HG03575 (cell line): ENCODE results near the gene GOLGA8O.
"Not testable (repeated sequence)": the region's sequence is repeated elsewhere in the genome, so short reads cannot be mapped to it uniquely, and the experiment has no call there.

Experiments used
- ATAC-seq: cut with Tn5 transposase; IDR thresholded peaks from one replicate; pipeline ENCODE4 v1.9.1; 2021; ENCODE audit not compliant: unreplicated experiment, insufficient number of reproducible peaks, low FRiP score; ENCODE audit errors: extremely low read depth

The GOLGA8O gene, protein sequence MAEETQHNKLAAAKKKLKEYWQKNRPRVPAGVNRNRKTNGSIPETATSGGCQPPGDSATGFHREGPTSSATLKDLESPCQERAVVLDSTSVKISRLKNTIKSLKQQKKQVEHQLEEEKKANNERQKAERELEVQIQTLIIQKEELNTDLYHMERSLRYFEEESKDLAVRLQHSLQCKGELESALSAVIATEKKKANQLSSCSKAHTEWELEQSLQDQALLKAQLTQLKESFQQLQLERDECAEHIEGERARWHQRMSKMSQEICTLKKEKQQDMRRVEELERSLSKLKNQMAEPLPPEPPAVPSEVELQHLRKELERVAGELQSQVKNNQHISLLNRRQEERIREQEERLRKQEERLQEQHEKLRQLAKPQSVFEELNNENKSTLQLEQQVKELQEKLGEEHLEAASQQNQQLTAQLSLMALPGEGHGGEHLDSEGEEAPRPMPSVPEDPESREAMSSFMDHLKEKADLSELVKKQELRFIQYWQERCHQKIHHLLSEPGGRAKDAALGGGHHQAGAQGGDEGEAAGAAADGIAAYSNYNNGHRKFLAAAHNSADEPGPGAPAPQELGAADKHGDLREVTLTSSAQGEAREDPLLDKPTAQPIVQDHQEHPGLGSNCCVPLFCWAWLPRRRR

DNA sequence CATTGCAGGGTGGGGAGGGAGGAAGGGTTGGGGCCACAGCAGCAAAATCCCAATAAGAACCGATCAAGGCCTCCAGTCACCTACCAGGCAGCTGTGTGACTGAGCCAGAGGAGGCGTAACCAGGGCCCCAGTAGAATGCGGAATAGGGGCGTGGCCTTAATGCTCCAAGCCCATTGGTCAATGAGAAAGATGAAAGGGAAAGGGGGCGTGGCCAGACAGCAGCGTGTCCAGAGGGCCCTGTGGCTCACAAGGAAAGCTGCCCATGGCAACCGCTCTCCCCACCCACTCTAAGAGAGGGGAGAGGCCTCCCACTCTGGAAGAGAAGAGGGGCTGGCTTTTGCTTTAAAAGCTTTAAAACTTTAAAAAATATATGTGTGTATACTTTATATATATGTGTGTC is at the start of gene GOLGA8O:
Gene GOLGA8O, minus strand, starts transcription at position 101 of the 400 bp plus-strand sequence. Its CDS starts 98 bp downstream, at position 3.
- not testable (repeated sequence) for ATAC-seq

DNA sequence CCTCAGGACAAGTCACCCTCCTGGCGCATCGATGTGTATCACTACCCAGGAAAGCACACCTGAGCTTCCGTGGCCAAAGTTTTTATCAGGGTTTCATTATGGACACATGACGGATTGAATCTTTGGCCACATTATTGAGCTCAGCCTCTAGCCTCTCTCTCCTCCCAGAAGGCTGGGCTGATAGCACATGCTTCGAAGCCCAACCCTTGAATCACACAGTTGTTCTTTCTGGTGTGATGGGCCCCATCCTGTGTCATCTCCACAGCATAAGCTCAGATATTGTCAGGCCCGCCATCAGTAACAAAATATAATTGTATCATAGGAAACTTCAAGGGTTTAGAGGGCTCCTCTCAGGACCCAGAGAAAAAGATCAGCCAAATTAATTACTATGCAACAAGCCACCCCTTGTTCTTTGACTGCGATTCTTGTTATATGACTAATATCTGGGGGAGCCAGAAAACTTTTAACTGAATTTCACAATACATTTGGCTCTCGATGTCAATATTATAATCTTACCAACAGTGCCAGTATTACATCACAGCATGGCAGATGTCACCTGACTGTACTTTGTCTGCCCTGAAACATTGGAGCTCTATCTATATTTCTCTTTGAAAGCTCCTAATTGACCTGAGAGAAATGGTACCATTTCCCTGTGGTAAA is 48.8 kb upstream of the GOLGA8O start:
- ATAC-seq = not testable (repeated sequence)

DNA sequence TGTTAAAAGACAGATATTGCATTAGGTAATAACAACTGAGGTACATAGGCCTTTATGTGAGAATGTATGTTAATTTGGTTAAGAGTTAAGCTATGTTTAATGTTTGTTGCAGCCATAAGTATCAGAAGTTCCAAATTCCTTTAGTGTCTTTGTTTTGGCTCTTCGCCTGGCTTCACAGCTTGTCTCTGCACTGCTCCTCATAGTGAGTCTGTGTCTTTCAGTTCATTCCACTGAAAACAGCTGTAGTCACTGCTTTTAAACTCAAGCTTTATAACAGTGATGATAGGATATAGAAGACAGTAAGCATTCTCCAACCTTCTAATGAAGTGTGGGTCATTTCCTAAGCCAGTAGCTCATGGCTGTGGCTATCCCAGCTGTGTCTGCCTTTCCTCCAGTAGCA is 47.5 kb upstream of the GOLGA8O start:
- not testable (repeated sequence) for ATAC-seq

DNA sequence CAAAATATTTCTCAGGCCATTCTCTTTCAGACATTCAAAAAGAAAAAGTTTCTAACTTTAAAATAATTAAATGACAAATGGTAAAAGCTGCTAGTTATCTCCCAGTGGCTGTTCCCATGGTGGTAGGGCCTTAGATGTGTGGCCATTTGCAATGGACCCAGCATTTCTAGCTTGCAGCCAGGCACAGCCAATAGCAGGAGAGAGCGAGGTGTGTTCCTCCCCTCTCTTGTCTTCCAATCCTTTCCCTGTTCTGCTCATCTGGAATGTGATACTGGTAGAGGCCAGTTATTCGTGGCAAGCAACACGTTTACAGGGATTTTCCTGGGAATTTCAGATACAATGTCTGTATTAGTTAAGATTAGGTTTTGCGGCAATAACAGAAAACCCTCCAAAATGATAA is 37.3 kb upstream of the GOLGA8O start:
- not testable (repeated sequence) for ATAC-seq

DNA sequence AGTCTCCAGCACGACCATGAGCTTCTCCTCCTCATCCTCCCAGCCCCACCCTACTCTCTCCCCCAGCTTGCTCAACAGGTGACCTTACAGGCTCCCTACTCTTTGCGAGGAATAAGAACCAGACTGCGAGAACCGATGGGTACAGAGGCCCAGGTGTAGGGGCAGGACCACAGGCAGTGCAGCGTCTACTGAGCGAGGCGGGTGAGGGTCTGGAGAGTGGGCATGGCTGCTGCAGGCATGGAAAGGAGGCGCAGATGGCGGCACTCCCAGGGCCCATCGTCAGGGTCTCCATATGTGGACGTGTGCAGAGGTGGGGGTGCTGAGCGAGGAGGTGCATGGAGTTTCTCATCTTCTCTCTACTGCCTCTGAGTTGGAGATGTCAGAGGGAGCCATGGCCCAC is 31.0 kb upstream of the GOLGA8O start:
- not testable (repeated sequence) for ATAC-seq

DNA sequence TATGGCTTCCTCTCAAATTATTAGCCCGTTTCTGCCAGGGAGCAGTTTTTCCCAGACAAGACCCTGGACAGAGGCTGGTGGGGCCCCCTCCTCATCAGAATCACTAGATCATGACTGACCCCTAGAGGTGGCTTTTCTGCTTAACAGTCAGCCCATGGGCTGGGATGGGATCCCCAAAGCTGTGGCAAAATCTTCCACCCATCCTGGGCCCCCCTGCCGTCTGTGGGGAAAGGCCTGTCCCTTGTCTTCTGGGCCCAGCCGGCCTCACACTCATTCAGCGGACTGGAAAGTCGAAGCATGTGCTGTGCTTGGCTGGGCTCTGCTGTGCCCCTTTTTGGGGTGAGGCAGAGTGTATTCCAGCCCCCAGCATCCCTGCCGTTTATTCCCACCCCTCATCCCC is 27.9 kb upstream of the GOLGA8O start:
- ATAC-seq = not testable (repeated sequence)

DNA sequence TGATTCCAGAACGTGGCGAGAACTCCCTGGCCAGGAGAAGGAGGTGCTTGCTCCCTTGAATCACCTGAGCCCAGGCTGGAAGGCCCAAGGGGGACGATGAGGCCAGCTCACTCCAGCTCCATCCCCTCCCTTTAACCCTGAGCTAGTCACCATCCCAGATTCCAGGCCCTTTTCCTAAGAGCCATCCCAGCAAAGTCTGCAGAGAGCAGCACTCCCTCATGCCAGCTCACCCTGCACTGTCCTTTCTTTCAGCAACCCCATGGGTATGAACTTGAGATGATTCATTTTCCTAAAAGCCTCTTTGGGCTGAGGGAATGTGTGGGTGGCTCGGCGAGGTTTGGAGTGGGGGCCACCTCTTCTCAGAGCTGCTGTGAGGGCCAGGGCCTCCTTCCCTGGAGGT is 26.2 kb upstream of the GOLGA8O start:
- ATAC-seq = not testable (repeated sequence)

DNA sequence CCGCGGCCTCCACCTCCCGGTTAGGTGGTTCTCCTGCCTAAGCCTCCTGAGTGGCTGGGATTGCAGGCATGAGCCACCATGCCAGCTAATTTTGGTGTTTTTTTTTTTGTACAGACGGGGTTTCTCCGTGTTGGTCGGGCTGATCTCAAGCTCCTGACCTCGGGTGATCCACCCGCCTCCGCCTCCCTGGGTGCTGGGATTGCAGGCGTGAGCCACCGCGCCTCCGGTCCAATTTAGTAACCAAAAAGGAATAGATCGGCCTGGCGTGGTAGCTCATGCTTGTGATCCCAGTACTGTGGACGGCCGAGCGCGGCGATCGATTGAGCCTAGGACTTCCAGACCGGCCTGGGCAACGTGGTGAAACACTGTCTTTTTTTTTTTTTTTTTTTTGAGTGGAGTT is 12.6 kb upstream of the GOLGA8O start:
- ATAC-seq = not testable (repeated sequence)

DNA sequence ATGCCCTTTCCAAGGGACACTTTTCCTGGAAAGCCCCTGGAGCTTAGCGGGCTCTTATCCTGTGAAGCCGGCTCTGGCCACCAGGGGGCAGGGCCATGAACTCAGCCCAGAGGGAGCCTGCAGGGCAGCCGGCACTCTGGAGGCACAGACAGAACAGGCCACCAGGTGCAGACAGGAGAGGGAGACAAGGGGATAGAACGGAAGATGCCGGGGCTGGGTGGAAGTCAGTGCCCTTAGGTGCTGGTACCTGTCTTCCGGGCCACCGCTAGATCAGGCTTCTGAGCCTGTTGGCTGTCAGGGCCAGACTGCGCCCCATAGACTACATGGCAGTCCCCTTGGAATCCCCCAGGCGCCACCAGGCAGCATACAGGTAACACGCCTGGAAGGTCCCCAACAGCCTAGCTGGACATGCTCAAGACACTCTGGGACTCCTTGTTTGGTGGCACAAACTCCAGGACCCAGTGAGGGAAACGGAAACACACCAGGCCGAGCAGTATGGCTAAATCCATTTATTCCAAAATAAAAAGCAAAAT is 14.9 kb downstream of the GOLGA8O start:
- not testable (repeated sequence) for ATAC-seq

DNA sequence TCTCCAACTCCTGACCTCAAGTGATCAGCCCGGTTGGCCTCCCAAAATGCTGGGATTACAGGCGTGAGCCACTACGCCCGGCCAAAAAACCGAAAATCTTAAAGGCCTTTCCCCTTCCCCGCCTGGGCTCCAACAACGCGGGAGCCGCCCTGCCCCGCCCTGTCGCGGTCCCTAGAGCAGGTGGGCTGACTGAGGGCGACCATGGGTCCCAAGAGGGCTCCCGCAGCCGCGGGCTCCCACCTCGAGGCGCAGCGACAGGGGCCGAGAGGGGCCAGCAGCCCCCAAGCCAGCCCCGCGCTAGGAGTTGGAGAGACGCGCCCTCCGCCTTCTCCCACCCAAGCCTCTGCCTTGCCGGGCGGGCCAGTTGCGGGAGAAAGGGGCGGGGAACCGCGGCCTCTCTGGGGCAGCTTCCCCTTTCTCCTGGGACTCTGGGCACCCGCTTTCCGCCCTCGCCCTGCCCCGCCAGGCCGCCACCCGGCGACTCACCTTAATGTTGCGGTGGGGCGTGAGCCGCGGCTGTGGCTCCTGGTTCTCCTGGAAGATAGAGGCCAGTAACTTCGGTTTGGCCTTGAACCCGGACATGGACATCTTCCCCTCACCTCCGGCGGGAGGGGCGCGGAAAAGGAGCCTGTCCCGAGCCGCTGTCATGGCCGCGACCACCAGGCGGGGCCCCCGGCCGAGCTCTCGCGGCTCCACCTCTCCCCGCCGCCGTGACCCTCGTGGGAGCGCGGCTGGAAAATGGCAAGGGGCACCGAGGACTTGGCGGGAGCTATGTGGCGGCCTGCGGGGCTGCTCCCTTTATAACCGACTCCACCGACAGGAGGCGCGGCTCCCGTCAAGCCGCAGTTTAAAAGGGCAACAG is 21.1 kb downstream of the GOLGA8O start:
- not testable (repeated sequence) for ATAC-seq

DNA sequence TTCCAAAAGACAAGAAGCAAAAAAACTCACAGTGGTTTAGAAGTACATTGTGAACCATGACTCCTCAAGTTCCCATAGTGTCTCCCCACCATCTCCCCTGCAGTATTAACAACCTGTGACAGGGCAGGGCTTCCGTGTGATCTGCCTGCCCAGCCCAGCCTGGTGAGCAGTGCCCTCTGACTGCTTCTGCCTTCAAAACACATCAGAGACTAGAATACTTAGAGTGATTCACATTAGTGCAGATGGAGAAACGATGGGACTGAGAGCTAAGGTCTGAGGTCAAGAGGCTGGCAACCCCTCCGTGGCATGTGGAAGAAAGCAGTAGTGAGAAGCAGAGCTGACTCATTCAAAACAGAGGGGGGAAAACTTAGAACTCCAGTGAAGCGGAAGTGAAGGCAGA is 27.8 kb downstream of the GOLGA8O start:
- ATAC-seq = not testable (repeated sequence)

DNA sequence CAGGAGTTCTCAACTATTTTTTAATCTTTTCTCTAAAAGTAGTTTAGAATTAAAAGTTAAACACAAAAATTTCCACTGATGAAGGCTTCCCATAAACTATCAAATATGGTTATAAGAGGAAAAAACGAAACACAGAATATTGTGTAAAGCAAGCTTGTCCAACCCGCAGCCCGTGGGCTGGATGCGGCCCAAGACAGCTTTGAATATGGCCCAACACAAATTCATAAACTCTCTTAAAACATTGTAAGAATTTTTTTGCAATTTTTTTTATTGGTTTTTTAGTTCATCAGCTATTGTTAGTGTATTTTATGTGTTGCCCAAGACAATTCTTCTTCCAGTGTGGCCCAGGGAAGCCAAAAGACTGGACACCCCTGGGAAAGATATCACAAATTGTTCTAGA is 28.9 kb downstream of the GOLGA8O start:
- not testable (repeated sequence) for ATAC-seq

DNA sequence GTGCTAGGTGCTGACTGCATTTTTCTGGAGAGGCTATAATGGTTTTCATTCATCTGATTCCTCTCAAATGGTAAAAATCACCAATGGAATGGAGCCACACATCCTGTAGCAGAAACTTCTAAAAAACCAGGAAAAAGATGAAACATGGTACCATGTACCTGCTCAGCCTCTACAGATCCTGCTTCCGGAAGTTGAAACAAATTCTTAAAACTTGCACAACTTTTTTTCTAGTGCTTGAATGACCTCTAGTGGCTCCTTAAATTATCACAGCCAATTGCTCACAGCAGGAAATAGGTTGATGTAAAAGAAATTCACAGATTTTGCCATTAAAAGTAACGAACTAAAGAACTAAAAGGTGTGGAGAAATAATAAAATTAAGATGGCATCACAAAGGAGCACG is 47.5 kb downstream of the GOLGA8O start:
- ATAC-seq = not testable (repeated sequence)

DNA sequence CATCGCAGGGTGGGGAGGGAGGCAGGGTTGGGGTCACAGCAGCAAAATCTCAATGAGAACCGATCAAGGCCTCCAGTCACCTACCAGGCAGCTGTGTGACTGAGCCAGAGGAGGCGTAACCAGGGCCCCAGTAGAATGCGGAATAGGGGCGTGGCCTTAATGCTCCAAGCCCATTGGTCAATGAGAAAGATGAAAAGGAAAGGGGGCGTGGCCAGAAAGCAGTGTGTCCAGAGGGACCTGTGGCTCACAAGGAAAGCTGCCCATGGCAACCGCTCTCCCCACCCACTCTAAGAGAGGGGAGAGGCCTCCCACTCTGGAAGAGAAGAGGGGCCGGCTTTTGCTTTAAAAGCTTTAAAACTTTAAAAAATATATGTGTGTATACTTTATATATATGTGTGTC is 52.2 kb downstream of the GOLGA8O start, which contains the start of gene GOLGA8K:
Gene GOLGA8K, minus strand, starts transcription at position 101 of the 400 bp plus-strand sequence. Its CDS starts 98 bp downstream, at position 3.
- ATAC-seq = not testable (repeated sequence)

DNA sequence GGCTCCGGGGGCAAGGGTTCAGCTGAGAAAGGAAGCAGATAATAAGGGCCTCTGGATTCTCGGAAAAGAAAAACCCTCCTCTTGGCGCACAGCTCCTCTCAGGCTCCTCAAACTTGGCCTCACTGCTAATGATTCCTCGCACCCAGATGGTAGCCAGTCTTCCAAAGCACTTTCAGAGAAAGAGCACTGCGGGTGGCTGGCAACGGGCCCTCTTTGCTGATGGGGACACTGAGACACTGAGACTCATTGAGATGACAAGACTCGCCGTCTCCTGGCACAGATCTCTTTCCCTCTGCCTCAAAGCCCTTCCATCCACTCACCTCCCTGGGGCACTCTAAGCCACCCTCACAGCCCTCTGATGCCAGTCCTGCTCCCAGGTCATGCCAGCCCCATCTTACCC is 58.9 kb downstream of the GOLGA8O start:
- not testable (repeated sequence) for ATAC-seq
